ENCODE results near the gene PAMR1. TPM values are rescaled to one million over a fixed set of nuclear protein-coding genes. Genes with fewer than 3 reads are reported as not detected.

Gene PAMR1
- total and polyA plus RNA-seq, 9 of the 15 experiments (the other 6 are each of a cell fraction or from before 2014, with no cell fraction given) = not detected

GRCh38 chr11:35425603-35426212 is 99.7 kb downstream of the PAMR1 start:
- no peak overlapping the region for H3K4me3 ChIP-seq
- no peaks in the 10 kb centered on the region for H3K9me3 ChIP-seq (replicated peaks; ENCODE audit: control insufficient read depth, insufficient read depth, low read depth, low read length)
- no TSS peak for BruUV-seq (replicated peaks)
- no peak overlapping the region for H2AFZ ChIP-seq (ENCODE audit: low read depth, low read length)
- H4K20me1 ChIP-seq (replicated peaks; ENCODE audit: control insufficient read depth, insufficient read depth, low read length) = no peaks in the 10 kb centered on the region
- H3K27ac ChIP-seq (ENCODE audit: extremely low read depth, low read depth, low read length) = no peak overlapping the region
- H3K9ac ChIP-seq (ENCODE audit: insufficient read depth in 1 of 2, low read depth in 2 of 2, low read length in 2 of 2) = no peak overlapping the region
- ATAC-seq (no peak), DNase-seq (ENCODE audit: extremely low read depth in 1 of 4, low spot score in 3 of 4) (no peak), FAIRE-seq (no peak)
- WGBS (ENCODE audit: insufficient coverage, low coverage, missing lambda C conversion rate) = 0% methylated on average over 4 of the region's 4 CpGs
- H3K9me1 ChIP-seq (ENCODE audit: control insufficient read depth, insufficient read depth, low read length) = no peaks in the 10 kb centered on the region
- no peaks in the 10 kb centered on the region for H3K36me3 ChIP-seq (ENCODE audit: control insufficient read depth, insufficient read depth, low read length)
- no peaks in the 10 kb centered on the region for H3K79me2 ChIP-seq (ENCODE audit: control insufficient read depth, insufficient read depth, low read length)
- H3K4me1 ChIP-seq (replicated peaks in 1 of 2; ENCODE audit: control insufficient read depth in 2 of 2, insufficient read depth in 2 of 2, low read length in 2 of 2) = no peaks in the 10 kb centered on the region
- POLR2A ChIA-PET = no interaction called here
- intact Hi-C loops (cut with micrococcal nuclease) = no loop called here
- CTCF ChIA-PET (ENCODE audit: low intra/inter-chr PET ratio) = interaction anchor here (0.7 kb wide), 1 partner anchor 53 kb away, joined by 3 read pairs; no protein-coding TSS in a partner anchor
- in situ Hi-C loops (cut with MboI) = no loop called here
- no peak overlapping the region for H3K4me2 ChIP-seq (ENCODE audit: insufficient read depth, low read length)
- TF ChIP-seq FOXK2 (conservative IDR thresholded peaks at IDR 0.05 in 1 of 2, IDR thresholded peaks at IDR 0.05 in 1 of 2; ENCODE audit: low read depth in 2 of 2) (no peak), CC2D1A (IDR thresholded peaks at IDR 0.05) (no peak), ATF7 (IDR thresholded peaks at IDR 0.05) (no peak), HLTF (IDR thresholded peaks at IDR 0.05) (no peak), PPARD (CRISPR knock-in tag; IDR thresholded peaks at IDR 0.05) (no peak), PHTF2 (CRISPR knock-in tag; IDR thresholded peaks at IDR 0.05) (no peak), C11orf30 (IDR thresholded peaks at IDR 0.05; ENCODE audit: low read depth) (no peak), FIP1L1 (IDR thresholded peaks at IDR 0.05; ENCODE audit: low read depth, low read length, poor library complexity, severe bottlenecking) (no peak)
- H3K27me3 ChIP-seq (ENCODE audit: control insufficient read depth in 2 of 2, insufficient read depth in 2 of 2, low read length in 2 of 2) = peaks cover 4% of the 10 kb centered on the region in 2 experiments; a peak in 1 of 5 replicates

All from K562 (cell line).